ENCODE data around the gene DOCK2. TPM values are rescaled to one million over a fixed set of nuclear protein-coding genes. Genes with fewer than 3 reads are reported as not detected.
"Not testable (repeated sequence)": the region's sequence is repeated elsewhere in the genome, so short reads cannot be mapped to it uniquely, and the experiment has no call there.

Gene DOCK2
- total RNA-seq, 1 donor from 2014 or later: 13.5 TPM

DNA sequence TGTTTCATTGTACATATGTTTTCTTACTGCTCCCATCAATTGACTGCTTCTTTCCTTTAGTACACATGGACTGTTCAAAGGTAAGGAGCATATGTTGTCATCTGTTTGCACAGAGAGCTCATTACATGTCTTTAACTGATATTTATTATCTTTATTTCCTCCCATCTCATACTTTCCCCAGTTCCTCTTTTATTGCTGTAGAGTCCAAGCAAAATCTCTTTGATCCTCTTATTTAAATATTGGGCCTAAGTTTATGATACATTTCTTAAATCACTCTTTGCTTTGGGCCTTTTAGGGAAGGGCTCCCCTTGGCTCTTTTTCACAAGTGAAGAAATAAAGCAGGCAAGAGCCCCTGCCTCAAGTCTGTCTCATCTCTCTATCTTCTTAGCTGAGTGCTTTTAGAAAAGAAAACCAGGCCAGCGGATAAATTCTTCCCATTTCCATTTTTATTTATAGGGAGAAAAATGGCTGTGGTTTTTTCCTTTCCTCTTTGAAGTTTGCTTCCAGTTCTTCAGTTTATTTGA, 152.4 kb downstream of the DOCK2 start:
- DNase-seq (ENCODE audit: low read depth): no peak

DNA sequence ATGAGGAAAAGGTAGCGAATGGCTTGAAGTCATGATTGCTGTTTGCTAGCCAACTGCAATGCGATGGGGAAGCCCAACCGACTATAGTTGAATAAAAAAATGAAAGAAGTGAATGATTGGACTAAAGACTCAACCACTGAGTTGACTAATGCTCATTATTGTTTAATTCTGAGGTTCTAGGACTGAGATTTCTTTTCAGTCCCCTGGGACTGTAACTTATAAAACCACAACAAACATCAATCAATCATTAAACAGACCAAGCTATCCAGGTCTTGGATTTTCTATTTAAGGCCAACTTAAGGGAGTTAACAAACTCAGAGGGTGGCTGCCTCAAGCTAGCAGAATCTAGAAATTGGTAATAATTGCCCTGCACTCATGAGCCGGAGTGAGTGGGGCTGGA, 154.2 kb downstream of the DOCK2 start:
- DNase-seq (ENCODE audit: low read depth): peak; percentile 100

DNA sequence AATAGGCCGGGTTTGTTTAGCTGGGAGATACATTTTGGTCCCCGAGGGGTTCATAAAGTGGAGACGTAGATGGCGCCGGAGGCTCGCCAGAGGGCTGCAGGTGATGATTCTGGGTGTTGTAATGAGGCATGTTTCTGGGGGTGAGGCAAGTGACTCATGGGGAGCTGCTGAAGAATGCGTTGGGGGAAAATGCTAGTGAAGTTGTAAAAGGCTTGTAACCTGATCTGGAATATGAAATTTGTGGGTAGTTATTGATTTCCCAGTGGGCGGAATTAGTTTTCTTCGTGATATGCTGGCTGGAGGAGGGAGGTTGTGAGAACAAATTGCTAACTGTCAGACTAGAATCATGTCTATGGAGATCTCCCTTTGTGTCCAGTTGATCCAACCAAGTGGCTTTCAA, 158.3 kb downstream of the DOCK2 start:
- DNase-seq (ENCODE audit: low read depth): no peak

DNA sequence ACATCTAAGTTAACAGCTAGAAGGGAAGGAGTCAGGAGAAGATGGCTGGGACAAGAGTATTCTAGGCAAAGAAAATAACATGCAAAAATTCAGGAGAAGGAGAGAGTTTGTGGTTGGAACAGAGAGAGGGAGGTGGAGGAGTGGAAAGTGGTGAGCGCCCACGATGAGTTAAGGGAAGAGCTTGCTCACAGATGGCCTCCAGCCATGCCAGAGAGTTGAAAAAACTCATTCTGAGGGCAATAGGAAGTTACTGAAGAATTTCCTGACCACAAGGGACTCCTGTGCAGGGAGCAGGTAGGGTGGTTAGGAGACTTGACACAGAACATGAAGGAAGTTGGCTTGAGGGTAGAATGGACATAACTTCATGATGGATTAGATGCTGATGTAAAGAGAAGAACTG, 159.7 kb downstream of the DOCK2 start:
- peak; percentile 78 for DNase-seq (ENCODE audit: low read depth)

DNA sequence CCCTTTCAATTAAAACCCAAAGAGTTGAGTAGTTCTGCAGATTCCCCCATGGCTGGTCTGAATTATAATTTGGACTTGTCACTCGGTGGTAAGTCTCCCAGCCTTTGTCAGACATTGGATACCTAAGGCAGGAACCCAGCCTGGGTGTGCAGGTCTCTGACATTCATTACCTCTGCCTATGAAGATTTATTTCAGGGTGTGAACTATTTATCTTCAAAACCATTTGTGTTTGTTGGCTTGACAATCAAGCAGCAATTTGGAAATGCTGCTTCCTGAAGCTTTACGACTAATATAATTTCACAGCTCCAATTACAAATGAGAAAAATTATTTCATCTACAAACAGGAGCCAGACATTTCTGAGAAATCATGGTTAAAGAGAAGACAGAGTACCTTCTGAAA, 160.5 kb downstream of the DOCK2 start:
- no peak for DNase-seq (ENCODE audit: low read depth)

DNA sequence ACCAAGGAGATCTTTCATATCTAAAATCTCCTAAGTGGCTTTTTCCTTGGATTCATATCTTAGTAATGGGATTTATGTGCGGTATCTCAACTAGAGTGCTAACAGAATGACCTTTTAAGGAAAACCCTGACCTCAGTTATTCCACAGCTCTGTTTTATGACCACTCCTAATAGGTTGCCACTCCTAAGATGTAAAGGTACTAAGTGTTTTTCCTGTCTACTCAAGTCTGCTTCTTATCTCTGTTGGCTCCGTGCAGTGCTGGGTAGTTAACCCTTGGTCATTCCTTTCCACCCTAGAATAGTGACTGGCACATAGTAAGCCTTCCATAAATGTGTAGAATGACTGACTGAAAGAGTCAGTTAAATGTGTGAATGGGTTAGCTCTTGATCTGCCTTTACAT, 161.4 kb downstream of the DOCK2 start:
- no peak for DNase-seq (ENCODE audit: low read depth)

DNA sequence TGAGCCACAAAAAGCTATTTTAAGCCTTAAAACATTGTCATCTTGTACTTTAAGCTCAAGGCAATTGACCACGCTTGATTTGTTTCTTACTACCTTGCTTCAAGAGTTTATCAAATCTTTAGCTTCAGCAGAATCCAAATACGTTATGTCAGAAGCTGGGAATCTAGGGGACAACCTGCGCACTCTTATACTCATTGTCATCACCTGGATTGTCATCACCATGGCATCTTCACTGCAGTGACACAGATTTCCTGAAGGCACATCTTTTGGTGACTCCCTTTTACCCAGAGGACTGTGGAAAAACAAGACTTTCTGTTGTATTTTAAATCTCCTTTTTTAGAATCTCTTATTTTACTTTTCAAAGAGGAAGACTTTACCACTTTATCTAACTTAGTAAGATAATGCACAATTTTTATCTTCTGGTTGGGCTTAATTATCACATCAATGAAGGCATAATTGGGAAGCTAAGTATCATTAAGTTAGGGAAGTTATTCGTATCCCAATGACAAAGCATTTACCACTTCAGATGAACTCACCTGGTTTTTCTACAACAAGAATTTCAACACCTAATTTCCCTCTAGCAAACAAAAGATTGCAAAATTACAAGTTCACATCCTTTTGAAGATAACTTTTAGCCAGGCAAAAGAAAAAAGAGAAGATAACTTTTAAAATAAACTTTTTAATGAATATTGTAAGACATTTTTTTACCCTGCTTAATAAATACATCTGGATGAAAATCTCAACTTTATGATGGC, 162.0 kb downstream of the DOCK2 start:
- DNase-seq (ENCODE audit: low read depth): no peak

DNA sequence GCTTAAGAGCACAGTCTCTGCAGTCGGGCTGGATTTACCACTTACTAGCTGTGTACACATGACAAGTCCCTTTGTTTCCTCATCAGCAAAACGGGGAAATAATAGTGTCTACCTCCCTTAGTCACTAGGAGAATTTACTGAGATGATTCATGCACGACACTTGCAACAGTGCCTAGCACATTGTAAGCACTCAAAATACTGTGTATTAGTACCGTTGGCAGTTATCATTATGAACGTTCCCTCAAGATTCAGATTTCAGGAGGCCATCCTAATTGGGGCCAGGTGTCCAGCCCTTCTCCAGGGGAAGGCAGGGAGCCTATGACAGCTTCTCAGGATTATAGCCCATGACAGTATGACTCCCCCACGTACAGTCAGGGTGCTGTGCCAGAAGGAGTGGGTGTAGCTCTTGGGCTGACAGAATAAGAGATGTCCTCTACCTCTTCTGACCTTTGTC, 164.3 kb downstream of the DOCK2 start:
- DNase-seq (ENCODE audit: low read depth): peak; percentile 64

DNA sequence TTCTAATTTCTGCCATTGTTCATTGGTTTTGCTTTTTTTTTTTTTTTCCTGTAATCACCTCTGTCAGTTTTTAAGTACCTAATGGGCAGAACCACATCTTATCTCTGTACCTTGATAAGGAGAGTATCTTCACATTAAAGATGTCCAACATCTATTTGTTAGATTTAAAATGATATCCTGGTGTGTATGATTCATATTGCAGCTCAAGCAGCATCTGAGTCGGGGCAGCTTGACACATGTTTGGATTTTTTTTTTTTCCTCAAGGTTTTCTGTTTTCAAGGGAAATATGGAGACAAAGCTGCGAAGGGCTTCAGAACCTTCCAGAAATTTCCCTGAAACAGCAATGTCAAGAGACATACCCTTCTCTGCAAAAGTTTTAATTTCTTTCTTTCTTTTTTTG, 164.7 kb downstream of the DOCK2 start:
- DNase-seq (ENCODE audit: low read depth): no peak

DNA sequence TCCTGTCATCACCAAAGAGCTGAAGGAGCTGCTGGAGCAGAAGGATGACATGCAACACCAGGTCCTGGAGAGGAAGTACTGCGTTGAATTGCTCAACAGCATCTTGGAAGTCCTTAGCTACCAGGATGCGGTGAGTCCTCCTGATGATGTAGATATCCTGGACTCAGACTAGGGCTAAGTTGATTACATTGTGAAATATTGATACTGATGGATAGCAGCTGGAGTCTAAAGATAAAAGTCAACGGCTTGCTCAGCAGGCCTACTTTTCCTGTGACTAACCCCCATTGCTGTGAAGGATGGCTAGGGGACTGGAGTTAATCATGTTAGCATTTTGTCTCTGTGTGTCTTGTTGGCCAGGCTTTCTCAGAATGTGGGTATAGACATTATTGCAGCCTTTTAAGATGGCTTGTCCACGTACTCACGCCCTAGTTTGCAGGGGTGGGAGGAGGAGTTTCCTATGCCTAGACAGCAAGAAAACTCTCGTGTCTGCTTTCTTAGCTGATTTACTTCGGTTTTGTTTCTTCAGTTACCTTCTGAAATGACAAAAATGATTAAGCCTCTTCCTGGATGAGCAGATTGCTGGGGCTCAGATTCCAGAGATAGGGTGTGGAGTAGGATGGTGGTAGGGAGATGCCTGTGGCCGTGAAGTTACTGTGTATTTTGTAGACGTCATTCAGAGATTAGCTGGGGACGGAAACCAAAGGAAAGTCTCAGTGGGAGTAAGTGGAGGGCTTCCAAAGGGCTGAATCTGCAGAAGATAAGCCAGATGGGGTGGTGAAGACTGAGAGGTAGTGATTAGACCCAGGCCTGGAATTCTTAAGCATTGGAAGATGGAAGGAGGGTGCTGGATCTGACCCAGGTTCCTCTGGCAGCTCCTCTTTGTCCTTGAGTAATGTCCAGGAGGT, 166.3 kb downstream of the DOCK2 start:
- peak; percentile 42 for DNase-seq (ENCODE audit: low read depth)

DNA sequence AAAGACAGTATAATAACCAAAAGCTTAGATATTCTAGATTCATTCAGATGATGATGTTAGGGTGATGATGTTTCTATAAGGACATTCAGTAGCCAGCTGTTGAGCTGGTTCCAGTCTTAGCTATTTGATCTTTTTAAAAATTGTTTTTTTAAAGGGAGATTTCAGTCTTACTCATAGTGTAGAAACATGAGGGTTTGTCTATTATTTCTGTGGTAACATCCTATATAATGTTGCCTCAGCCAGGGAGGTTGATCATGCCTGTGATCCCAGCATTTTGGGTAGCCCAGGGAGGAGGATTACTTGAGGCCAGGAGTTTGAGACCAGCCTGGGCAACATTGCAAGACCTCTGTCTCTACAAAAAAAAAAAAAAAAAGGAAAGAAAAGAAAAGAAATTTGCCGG, 167.8 kb downstream of the DOCK2 start:
- DNase-seq (ENCODE audit: low read depth): no peak

DNA sequence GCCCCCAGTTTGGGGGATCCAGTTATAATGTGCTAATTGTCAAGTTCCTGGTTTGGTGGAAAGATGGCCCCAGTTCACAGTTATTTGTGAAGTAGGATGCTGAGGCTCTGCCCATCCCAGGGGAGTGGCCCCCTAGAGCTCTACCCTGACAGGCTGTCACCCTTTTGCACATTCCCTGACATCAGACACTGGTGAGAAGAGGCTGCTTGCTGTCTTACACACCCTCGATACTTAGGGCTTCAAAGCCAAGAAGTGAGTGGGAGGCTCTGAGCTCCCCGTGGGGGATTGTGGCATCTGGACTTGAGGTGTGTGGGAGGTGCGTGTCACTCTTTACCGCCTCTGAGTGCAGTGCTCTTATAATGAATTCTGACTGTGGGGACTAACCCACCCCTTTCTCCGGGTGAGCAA, 168.5 kb downstream of the DOCK2 start:
- DNase-seq (ENCODE audit: low read depth): no peak

DNA sequence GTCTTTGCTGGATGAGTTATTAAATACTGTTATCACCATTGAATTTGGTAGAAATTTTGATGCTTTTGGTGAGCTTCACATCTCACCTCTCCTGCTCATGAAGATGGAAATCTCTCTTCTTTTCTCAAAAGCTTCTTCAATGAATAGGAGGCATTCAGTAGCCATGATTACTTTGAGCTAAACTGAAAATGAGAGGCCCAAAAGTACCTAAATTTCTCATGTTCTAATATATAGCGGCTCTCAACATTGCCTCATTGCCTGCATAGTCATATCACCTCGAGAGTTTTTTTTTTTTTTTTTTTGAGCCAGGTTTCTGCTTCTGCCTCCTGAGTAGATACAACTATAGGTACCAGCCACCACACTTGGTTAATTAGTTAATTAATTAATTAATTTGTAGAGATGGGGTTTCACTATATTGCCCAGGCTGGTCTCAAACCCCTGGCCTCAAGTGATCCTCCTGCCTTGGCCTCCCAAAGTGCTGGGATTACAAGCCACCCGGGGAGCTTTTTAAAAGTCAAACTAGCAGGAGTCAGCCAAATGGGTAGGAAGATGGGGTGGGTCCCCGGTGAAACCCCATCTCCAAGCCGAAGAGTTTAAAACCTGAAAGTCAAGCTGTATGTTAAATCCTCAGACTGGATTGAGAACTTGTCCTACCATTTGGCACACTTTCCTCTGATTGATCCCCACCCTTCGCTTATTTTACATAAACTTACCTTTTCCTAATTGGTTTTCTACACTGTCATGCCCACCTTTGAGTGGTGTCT, 169.0 kb downstream of the DOCK2 start:
- DNase-seq (ENCODE audit: low read depth): no peak

DNA sequence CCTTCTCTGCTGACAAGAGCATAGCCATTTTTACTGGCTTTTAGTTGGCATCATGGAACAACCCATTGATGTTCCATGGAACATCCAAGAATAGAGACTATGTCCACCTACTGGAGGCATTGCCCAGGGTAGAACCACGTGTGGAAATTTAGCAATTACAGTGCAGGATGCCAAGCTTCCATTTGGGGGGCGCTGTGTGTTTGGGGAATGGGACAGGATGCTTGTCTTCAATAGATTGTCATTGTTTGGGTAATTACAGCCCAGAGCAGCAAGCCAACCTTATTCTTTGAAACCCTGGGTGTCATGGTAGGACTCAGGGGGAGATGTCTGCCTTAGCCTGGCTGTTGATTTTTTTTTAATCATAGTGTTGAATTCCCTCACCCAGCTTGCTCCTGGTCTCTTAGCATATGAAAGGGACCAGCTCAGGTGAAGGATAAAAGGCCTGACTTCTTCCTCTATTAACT, 171.1 kb downstream of the DOCK2 start:
- DNase-seq (ENCODE audit: low read depth): no peak

DNA sequence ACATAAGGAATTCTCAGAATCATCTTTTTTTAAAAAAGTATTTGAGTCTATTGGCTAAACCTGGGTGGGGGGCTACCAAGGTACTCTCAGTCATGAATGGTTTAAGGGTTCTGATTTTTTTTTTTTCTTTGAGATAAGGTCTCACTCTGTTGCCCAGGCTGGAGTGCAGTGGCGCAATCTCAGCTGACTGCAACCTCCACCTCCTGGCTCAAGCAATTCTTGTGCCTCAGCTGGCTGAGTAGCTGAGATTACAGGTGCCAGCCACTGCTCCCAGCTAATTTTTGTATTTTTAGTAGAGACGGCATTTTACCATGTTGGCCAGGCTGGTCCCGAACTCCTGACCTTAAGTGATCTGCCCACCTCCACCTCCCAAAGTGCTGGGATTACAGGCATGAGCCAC, 171.8 kb downstream of the DOCK2 start:
- not testable (repeated sequence) for DNase-seq (ENCODE audit: low read depth)

DNA sequence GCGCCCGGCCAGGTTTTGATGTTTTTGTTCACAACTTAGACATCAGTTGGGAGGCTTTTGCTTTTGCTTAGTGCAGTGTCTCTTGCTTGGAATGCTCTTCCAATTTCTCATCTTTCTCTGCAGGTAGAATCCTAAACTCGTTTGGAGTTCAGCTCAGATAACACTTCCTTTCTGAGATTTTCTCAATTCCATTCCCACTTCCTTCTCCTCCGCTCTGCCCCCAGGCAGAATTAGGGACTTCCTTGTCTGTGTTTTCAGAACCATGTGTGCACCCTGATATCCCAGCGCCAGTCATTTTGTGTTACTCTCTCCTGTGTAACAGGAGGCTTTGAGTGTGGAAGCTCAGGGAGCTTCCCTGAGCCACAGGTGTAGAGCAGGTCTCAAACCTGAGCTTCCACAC, 172.2 kb downstream of the DOCK2 start:
- no peak for DNase-seq (ENCODE audit: low read depth)

DNA sequence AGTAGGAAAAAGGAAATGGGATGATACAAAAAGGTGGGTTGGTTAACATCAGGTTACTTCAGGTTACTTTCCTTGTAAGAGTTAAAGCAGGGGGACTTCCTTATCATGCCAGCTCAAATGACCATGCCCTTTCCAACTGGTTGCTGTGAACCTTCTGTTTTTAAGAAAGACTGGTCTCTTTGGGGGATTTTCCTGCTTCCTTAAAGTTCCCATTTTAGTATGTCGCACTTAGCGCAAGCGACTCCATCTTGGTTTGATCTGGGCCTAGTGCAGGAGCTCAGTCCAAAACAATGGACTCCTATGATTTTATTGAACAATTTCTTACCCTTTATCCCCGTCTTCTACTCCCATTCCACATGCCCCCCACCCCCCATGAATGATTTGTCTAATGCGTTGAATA, 173.4 kb downstream of the DOCK2 start:
- no peak for DNase-seq (ENCODE audit: low read depth)

DNA sequence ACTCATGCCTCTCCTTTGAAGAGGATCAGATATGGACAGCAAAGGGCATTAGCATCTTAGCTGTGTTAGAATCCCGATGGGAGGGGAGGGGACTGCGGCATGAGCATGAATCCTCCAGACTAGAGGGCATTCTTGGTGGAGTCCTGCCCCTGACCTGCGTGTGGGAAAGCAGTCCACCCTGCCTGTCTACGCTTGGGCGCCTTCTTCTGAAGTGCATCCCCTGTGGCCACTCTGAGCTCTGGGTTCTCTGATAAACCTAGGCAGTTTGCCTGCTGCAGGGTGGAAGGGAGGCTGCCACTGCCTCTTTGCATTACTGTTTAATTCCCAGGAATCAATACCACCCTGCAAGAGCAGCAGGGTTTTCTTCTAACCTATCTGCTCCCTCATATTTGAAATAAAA, 173.9 kb downstream of the DOCK2 start:
- no peak for DNase-seq (ENCODE audit: low read depth)

DNA sequence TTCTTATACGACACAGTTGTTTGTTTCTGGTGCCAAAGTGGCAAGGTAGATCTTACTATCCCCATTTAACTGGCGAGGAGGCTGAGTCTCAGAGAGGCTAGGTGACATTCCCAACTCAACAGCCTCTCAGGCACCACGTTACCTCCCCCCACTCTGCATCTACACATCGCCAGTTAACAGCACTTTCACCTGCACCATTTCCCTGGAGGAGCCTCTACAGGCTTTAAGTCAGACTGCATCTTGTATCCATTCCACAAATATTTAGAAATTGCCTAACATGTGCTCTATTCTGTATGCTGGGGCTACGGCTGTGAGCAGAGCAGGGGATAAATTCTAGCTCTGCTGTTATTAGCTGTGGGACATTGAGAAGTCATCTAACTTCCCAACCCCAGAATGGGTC, 174.6 kb downstream of the DOCK2 start:
- no peak for DNase-seq (ENCODE audit: low read depth)

DNA sequence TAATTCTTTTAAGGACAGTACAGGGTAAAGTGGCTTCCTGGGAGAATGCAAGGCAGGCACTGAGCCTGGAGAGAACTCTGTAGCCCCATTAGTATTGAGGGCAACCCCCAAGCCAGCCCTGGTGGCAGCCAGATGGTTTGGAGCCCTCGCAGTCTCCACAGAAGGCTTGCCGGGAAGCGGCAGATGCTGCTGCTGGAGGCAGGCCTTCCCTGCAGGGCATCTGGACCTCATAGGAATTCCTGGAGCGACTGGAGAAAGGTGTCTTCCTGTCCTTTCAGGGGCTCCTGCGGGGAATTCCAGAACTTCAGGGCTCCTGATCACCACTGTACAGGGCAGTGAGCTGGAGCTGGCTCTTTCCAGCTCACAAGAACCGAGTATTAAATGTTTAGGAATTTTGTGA, 175.7 kb downstream of the DOCK2 start:
- DNase-seq (ENCODE audit: low read depth): no peak

DNA sequence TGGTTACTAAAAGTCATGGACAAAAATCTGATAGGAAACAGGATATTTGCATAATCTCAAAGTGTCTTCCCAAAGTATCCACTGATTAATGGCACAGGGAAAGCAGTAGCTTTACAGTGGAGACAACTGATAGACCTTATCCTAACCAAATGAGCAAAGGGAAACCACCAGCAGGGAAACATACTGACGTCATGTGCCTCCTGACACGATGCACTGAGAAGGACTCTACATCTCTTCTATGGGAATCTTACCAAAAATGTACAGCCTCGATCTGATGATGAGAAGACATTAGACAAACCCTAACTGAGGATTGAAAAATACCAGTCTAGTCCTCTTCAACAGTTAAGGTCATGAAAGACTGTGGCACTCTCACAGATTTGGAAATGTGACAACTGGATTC, 177.0 kb downstream of the DOCK2 start:
- no peak for DNase-seq (ENCODE audit: low read depth)

DNA sequence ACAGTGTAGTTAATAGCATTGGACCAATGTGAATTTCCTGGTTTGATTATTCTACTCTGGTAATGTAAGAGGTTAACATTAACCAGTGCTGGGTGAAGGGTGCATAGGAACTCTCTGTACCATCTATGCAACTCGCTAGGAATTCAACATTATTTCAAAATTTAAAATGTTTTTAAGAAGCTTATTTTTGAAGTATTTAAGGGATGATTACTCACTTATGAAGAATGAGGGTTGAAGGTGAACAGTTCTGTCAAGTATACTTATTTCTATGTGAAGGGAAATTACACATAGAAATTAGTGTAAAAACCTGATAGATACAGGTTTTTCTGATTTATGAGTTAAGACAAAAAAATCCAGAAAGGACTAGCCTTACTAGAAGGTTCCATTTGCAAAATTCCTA, 177.4 kb downstream of the DOCK2 start:
- no peak for DNase-seq (ENCODE audit: low read depth)

Data from renal cortical epithelial cell (primary cell).